GM23338 (cell line): ENCODE results near the gene EPHB1. TPM values are rescaled to one million over a fixed set of nuclear protein-coding genes. Genes with fewer than 3 reads are reported as not detected.

Experiments used
- ATAC-seq: fragments of 200-7000 bp; cut with Tn5 transposase; 3 replicates; pipeline ENCODE4 v1.9.1; 2020
- DNase-seq: peaks from one replicate; pipeline ENCODE4 v3.0.0-alpha.2; 2015; ENCODE audit warnings: low spot score
- H2AFZ ChIP-seq: fragments of 200-600 bp; sonication (generic); 2 replicates; pipeline ENCODE4 v1.8.0; 2016; ENCODE audit warnings: antibody characterized with exemption, mild to moderate bottlenecking, moderate library complexity
- H3F3A ChIP-seq: fragments of 200-600 bp; sonication (generic); replicated peaks from 2 replicates; pipeline ENCODE4 v1.8.0; 2017; ENCODE audit warnings: antibody characterized with exemption, mixed run types, low read depth
- H3K27ac ChIP-seq: fragments of 200-600 bp; sonication (generic); 2 replicates; pipeline ENCODE4 v1.6.1; 2016; ENCODE audit warnings: low read depth
- H3K27me3 ChIP-seq: fragments of 200-600 bp; sonication (generic); 2 replicates; pipeline ENCODE4 v1.8.0; 2016; ENCODE audit warnings: mild to moderate bottlenecking, mixed run types, moderate library complexity; ENCODE audit not compliant: insufficient read depth
- H3K36me3 ChIP-seq: fragments of 200-600 bp; sonication (generic); 2 replicates; pipeline ENCODE4 v1.8.0; 2016; ENCODE audit warnings: mild to moderate bottlenecking; ENCODE audit not compliant: insufficient read depth
- H3K4me1 ChIP-seq: fragments of 200-600 bp; sonication (generic); 2 replicates; pipeline ENCODE4 v1.8.0; 2016; ENCODE audit warnings: mild to moderate bottlenecking, moderate library complexity; ENCODE audit not compliant: insufficient read depth
- H3K4me2 ChIP-seq: fragments of 200-600 bp; sonication (generic); 2 replicates; pipeline ENCODE4 v1.7.1; 2017; ENCODE audit warnings: mixed run types
- H3K4me3 ChIP-seq: fragments of 200-600 bp; sonication (generic); 2 replicates; pipeline ENCODE4 v1.6.1; 2016; ENCODE audit warnings: mixed run types
- H3K79me2 ChIP-seq: fragments of 200-600 bp; sonication (generic); replicated peaks from 2 replicates; pipeline ENCODE4 v1.8.0; 2017; ENCODE audit warnings: mild to moderate bottlenecking; ENCODE audit not compliant: insufficient read depth
- H3K9me2 ChIP-seq: fragments of 200-600 bp; sonication (generic); 2 replicates; pipeline ENCODE4 v1.8.0; 2017; ENCODE audit not compliant: insufficient read depth
- H4K20me1 ChIP-seq: fragments of 200-600 bp; sonication (generic); replicated peaks from 2 replicates; pipeline ENCODE4 v1.8.0; 2017; ENCODE audit warnings: mild to moderate bottlenecking; ENCODE audit not compliant: insufficient read depth
- H3K27ac Mint-ChIP-seq: 2 replicates; pipeline ENCODE4 v1.8.0; 2020; ENCODE audit warnings: inconsistent platforms, mild to moderate bottlenecking, moderate library complexity, mixed read lengths
- H3K27me3 Mint-ChIP-seq: 3 replicates; pipeline ENCODE4 v1.8.0; 2022; ENCODE audit warnings: low read depth, mild to moderate bottlenecking, moderate library complexity, mixed read lengths, inconsistent platforms; ENCODE audit not compliant: insufficient read depth, poor library complexity
- H3K36me3 Mint-ChIP-seq: 3 replicates; pipeline ENCODE4 v1.8.0; 2021; ENCODE audit warnings: low read depth, mild to moderate bottlenecking, inconsistent platforms, moderate library complexity, mixed read lengths
- H3K4me1 Mint-ChIP-seq: 3 replicates; pipeline ENCODE4 v1.8.0; 2020; ENCODE audit warnings: mild to moderate bottlenecking, inconsistent platforms, mixed read lengths
- H3K4me3 Mint-ChIP-seq: 3 replicates; pipeline ENCODE4 v1.8.0; 2021; ENCODE audit warnings: moderate library complexity, mild to moderate bottlenecking, inconsistent platforms, mixed read lengths
- H3K9me3 Mint-ChIP-seq: 3 replicates; pipeline ENCODE4 v1.8.0; 2020; ENCODE audit warnings: moderate library complexity, mild to moderate bottlenecking, inconsistent platforms, mixed read lengths
- CREB1 ChIP-seq: fragments of 250-450 bp; sonication (Bioruptor Pico); IDR thresholded peaks from 2 replicates; pipeline ENCODE4 v1.5.0; 2020; ENCODE audit warnings: low read depth, mild to moderate bottlenecking, moderate library complexity
- CTCF ChIP-seq, 2 experiments: fragments of 200-600 bp in 1 of 2; sonication (generic) in 1 of 2; conservative IDR thresholded peaks; 2 replicates each; pipeline versions ENCODE4 v1.5.1 to v1.6.1; 2016 to 2017; ENCODE audit warnings: antibody characterized with exemption in 2 of 2, low read depth in 2 of 2, mild to moderate bottlenecking in 2 of 2, moderate library complexity in 1 of 2
- ETS1 ChIP-seq: IDR thresholded peaks from 2 replicates; pipeline ENCODE4 v1.6.1; 2016; ENCODE audit warnings: antibody characterized with exemption
- EZH2 ChIP-seq: fragments of 200-600 bp; sonication (generic); IDR thresholded peaks from one replicate; pipeline ENCODE4 v1.8.0; 2017; ENCODE audit warnings: antibody characterized with exemption, mild to moderate bottlenecking, low read depth; ENCODE audit not compliant: unreplicated experiment
- EZH2phosphoT487 ChIP-seq: fragments of 200-600 bp; sonication (generic); IDR thresholded peaks from one replicate; pipeline ENCODE4 v1.8.1; 2018; ENCODE audit warnings: antibody characterized with exemption; ENCODE audit not compliant: unreplicated experiment
- JUNB ChIP-seq: IDR thresholded peaks from one replicate; pipeline ENCODE4 v1.6.1; 2016; ENCODE audit warnings: antibody characterized with exemption; ENCODE audit not compliant: unreplicated experiment
- NANOG ChIP-seq: IDR thresholded peaks from 2 replicates; pipeline ENCODE4 v1.6.1; 2016; ENCODE audit warnings: antibody characterized with exemption, borderline replicate concordance
- POLR2AphosphoS5 ChIP-seq: IDR thresholded peaks from 2 replicates; pipeline ENCODE4 v1.6.1; 2016; ENCODE audit warnings: antibody characterized with exemption, low read depth
- REST ChIP-seq: IDR thresholded peaks from one replicate; pipeline ENCODE4 v1.6.1; 2018; ENCODE audit warnings: antibody characterized with exemption; ENCODE audit not compliant: unreplicated experiment
- STAT1 ChIP-seq: IDR thresholded peaks from one replicate; pipeline ENCODE4 v1.6.1; 2016; ENCODE audit warnings: antibody characterized with exemption; ENCODE audit not compliant: unreplicated experiment
- ZNF114 ChIP-seq: fragments of 250-450 bp; sonication (Bioruptor Pico); IDR thresholded peaks from 2 replicates; pipeline ENCODE4 v1.5.0; 2020; ENCODE audit warnings: mild to moderate bottlenecking, moderate library complexity
- ZNF331 ChIP-seq: fragments of 250-450 bp; sonication (Bioruptor Pico); IDR thresholded peaks from 2 replicates; pipeline ENCODE4 v1.5.0; 2020; ENCODE audit warnings: low read depth, mild to moderate bottlenecking, moderate library complexity
- polyA plus RNA-seq: library from polyadenylated mRNA; unstranded; fragments of >200 nt; fragmentation: Nextera tagmentation; extraction: Ambion mirVana; gene quantifications from 2 replicates; pipeline ENCODE4 v1.2.1, GENCODE V29; 2016
- total RNA-seq: library from RNA; depleted of rRNA; stranded (reverse); fragments of >200 nt; shearing (Covaris generic); gene quantifications from 2 replicates; pipeline ENCODE4 v1.2.3, GENCODE V29; 2014
- TF ChIP-seq, protein P1 (sequence below): fragments of 250-450 bp; sonication (Bioruptor Pico); IDR thresholded peaks from 2 replicates; pipeline ENCODE4 v1.5.0; 2020; ENCODE audit warnings: mild to moderate bottlenecking, moderate library complexity

The EPHB1 gene
- total and polyA plus RNA-seq, 2 experiments from 2014 or later, result 2.7 to 5.2 TPM

DNA sequence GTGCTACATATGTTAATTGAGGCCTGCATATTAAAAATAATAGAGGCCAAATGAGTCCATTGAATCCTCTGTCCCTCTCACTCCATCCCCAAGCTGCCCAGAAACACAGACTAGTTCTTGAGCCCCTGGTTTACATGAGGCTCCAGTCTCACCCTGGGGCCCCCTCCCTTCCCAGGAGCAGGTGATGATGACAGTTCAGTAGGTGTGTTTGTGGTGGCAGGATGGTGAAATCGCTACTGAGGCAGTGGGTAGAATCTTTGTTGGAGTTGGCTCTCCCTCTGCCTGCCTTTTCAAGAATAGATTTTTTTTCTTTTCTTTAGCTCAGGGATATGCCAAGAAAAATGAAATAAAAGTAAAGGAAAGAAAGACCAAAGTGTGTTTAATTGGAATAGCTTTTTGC lies 288.7 kb downstream of the EPHB1 start:
- H3K36me3 Mint-ChIP-seq, result no peaks in the 10 kb centered on the region
- no peak overlapping the region for H3K4me3 Mint-ChIP-seq

More for the DNA sequence above, 288.7 kb downstream of the EPHB1 start:
- DNase-seq (no peak), ATAC-seq (no peak)
- no peak for TF ChIP-seq CTCF (conservative IDR thresholded peaks at IDR 0.05; ENCODE audit: low read depth in 2 of 2)
- no peak for TF ChIP-seq ZNF331
- no peak for TF ChIP-seq EZH2phosphoT487
- TF ChIP-seq ZNF114 (CRISPR knock-in tag), result no peak
- TF ChIP-seq NANOG, result no peak
- no peak for TF ChIP-seq REST
- TF ChIP-seq JUNB, result no peak
- TF ChIP-seq, protein P1, sequence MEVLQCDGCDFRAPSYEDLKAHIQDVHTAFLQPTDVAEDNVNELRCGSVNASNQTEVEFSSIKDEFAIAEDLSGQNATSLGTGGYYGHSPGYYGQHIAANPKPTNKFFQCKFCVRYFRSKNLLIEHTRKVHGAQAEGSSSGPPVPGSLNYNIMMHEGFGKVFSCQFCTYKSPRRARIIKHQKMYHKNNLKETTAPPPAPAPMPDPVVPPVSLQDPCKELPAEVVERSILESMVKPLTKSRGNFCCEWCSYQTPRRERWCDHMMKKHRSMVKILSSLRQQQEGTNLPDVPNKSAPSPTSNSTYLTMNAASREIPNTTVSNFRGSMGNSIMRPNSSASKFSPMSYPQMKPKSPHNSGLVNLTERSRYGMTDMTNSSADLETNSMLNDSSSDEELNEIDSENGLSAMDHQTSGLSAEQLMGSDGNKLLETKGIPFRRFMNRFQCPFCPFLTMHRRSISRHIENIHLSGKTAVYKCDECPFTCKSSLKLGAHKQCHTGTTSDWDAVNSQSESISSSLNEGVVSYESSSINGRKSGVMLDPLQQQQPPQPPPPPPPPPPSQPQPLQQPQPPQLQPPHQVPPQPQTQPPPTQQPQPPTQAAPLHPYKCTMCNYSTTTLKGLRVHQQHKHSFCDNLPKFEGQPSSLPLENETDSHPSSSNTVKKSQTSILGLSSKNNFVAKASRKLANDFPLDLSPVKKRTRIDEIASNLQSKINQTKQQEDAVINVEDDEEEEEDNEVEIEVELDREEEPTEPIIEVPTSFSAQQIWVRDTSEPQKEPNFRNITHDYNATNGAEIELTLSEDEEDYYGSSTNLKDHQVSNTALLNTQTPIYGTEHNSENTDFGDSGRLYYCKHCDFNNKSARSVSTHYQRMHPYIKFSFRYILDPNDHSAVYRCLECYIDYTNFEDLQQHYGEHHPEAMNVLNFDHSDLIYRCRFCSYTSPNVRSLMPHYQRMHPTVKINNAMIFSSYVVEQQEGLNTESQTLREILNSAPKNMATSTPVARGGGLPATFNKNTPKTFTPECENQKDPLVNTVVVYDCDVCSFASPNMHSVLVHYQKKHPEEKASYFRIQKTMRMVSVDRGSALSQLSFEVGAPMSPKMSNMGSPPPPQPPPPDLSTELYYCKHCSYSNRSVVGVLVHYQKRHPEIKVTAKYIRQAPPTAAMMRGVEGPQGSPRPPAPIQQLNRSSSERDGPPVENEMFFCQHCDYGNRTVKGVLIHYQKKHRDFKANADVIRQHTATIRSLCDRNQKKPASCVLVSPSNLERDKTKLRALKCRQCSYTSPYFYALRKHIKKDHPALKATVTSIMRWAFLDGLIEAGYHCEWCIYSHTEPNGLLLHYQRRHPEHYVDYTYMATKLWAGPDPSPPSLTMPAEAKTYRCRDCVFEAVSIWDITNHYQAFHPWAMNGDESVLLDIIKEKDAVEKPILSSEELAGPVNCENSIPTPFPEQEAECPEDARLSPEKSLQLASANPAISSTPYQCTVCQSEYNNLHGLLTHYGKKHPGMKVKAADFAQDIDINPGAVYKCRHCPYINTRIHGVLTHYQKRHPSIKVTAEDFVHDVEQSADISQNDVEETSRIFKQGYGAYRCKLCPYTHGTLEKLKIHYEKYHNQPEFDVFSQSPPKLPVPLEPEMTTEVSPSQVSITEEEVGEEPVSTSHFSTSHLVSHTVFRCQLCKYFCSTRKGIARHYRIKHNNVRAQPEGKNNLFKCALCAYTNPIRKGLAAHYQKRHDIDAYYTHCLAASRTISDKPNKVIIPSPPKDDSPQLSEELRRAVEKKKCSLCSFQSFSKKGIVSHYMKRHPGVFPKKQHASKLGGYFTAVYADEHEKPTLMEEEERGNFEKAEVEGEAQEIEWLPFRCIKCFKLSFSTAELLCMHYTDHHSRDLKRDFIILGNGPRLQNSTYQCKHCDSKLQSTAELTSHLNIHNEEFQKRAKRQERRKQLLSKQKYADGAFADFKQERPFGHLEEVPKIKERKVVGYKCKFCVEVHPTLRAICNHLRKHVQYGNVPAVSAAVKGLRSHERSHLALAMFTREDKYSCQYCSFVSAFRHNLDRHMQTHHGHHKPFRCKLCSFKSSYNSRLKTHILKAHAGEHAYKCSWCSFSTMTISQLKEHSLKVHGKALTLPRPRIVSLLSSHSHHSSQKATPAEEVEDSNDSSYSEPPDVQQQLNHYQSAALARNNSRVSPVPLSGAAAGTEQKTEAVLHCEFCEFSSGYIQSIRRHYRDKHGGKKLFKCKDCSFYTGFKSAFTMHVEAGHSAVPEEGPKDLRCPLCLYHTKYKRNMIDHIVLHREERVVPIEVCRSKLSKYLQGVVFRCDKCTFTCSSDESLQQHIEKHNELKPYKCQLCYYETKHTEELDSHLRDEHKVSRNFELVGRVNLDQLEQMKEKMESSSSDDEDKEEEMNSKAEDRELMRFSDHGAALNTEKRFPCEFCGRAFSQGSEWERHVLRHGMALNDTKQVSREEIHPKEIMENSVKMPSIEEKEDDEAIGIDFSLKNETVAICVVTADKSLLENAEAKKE (CRISPR knock-in tag), result no peak
- no peak for TF ChIP-seq STAT1
- TF ChIP-seq ETS1, result no peak
- TF ChIP-seq POLR2AphosphoS5, result no peak
- TF ChIP-seq CREB1, result no peak
- TF ChIP-seq EZH2, result no peak
- Histone ChIP-seq H2AFZ (no peak overlapping the region), H3K27ac (no peak overlapping the region), H3K36me3 (no peaks in the 10 kb centered on the region), H4K20me1 (no peaks in the 10 kb centered on the region), H3K9me2 (peaks cover 9% of the 10 kb centered on the region; the same call in 1 of the 2 replicates), H3K4me1 (peaks cover 15% of the 10 kb centered on the region), H3K79me2 (no peaks in the 10 kb centered on the region), H3K4me3 (no peak overlapping the region), H3F3A (no peaks in the 10 kb centered on the region), H3K27me3 (no peaks in the 10 kb centered on the region), H3K4me2 (no peak overlapping the region)
- Mint-ChIP-seq H3K27me3 (peaks cover 15% of the 10 kb centered on the region), H3K4me1 (peaks cover 35% of the 10 kb centered on the region), H3K9me3 (no peaks in the 10 kb centered on the region), H3K27ac (no peak overlapping the region)
